PC-9 (cell line): ENCODE measurements around the gene CD200. TPM values are rescaled to one million over a fixed set of nuclear protein-coding genes. Genes with fewer than 3 reads are reported as not detected.
A peak's percentile ranks its signal among the peaks of the same experiment; 100 is the strongest.
"Not testable (repeated sequence)": the region's sequence is repeated elsewhere in the genome, so short reads cannot be mapped to it uniquely, and the experiment has no call there.

Experiments used
- BruUV-seq: library from RNA; stranded (reverse); fragments of 400-500 nt; replicated peaks from 2 replicates; lab custom pipeline; 2021; lab: Mats Ljungman, UMichigan
- CTCF ChIA-PET: fragments of 300-600 bp; sonication (Branson Sonifier 250); formaldehyde crosslinking; loops from one replicate; lab custom pipeline; 2022; ENCODE audit warnings: antibody characterized with exemption; lab: Charles Lee
- POLR2A ChIA-PET: fragments of 300-600 bp; sonication (Branson Sonifier 250); formaldehyde crosslinking; loops from one replicate; lab custom pipeline; 2022; ENCODE audit warnings: antibody characterized with exemption; ENCODE audit not compliant: unreplicated experiment; lab: Charles Lee
- DNase-seq, 2 experiments: peaks; one replicate each; pipeline versions ENCODE4 v3.0.0 to v3.0.0-alpha.2; 2015 to 2022; ENCODE audit warnings: mixed read lengths in 1 of 2
- H2AFZ ChIP-seq: fragments of 200-600 bp; sonication (generic); 2 replicates; pipeline ENCODE4 v1.8.1; 2017; ENCODE audit warnings: antibody characterized with exemption
- H3F3A ChIP-seq: fragments of 200-600 bp; sonication (generic); 2 replicates; pipeline ENCODE4 v1.8.1; 2017; ENCODE audit warnings: antibody characterized with exemption, mild to moderate bottlenecking, low read depth; ENCODE audit not compliant: insufficient read depth
- H3K27ac ChIP-seq: fragments of 200-600 bp; sonication (generic); 2 replicates; pipeline ENCODE4 v1.6.1; 2016; ENCODE audit warnings: mixed run types
- H3K27me3 ChIP-seq: fragments of 200-600 bp; sonication (generic); 2 replicates; pipeline ENCODE4 v1.6.1; 2016; ENCODE audit warnings: low read depth, mixed run types; ENCODE audit not compliant: insufficient read depth
- H3K36me3 ChIP-seq: fragments of 200-600 bp; sonication (generic); 2 replicates; pipeline ENCODE4 v1.6.1; 2016; ENCODE audit warnings: low read depth, mixed run types
- H3K4me1 ChIP-seq: fragments of 200-600 bp; sonication (generic); replicated peaks from 2 replicates; pipeline ENCODE4 v1.6.1; 2016; ENCODE audit warnings: mixed run types; ENCODE audit not compliant: insufficient read depth
- H3K4me2 ChIP-seq: fragments of 200-600 bp; sonication (generic); 2 replicates; pipeline ENCODE4 v1.6.1; 2017; ENCODE audit warnings: mixed run types
- H3K4me3 ChIP-seq: fragments of 200-600 bp; sonication (generic); 2 replicates; pipeline ENCODE4 v1.6.1; 2016; ENCODE audit warnings: mixed run types
- H3K79me2 ChIP-seq: fragments of 200-600 bp; sonication (generic); 2 replicates; pipeline ENCODE4 v1.6.1; 2017; ENCODE audit warnings: low read depth, mixed run types
- H3K9me2 ChIP-seq: fragments of 200-600 bp; sonication (generic); 2 replicates; pipeline ENCODE4 v1.8.1; 2017; ENCODE audit warnings: mild to moderate bottlenecking; ENCODE audit not compliant: insufficient read depth
- H3K9me3 ChIP-seq: fragments of 200-600 bp; sonication (generic); 2 replicates; pipeline ENCODE4 v1.8.1; 2016; ENCODE audit warnings: low read depth; ENCODE audit not compliant: insufficient read depth
- H4K20me1 ChIP-seq: fragments of 200-600 bp; sonication (generic); 2 replicates; pipeline ENCODE4 v1.8.1; 2017; ENCODE audit not compliant: insufficient read depth
- CTCF ChIP-seq: fragments of 200-600 bp; sonication (generic); conservative IDR thresholded peaks from 2 replicates; pipeline ENCODE4 v1.6.1; 2017; ENCODE audit warnings: mixed run types, antibody characterized with exemption, mild to moderate bottlenecking, moderate library complexity
- EZH2 ChIP-seq: fragments of 200-600 bp; sonication (generic); IDR thresholded peaks from 2 replicates; pipeline ENCODE4 v1.8.0; 2017; ENCODE audit warnings: antibody characterized with exemption, low read depth
- intact Hi-C: fragments of 100-400 bp; cut with micrococcal nuclease; formaldehyde crosslinking; loops from one replicate; pipeline ENCODE4 v1.10.0; 2022; ENCODE audit not compliant: unreplicated experiment
- total RNA-seq: library from RNA; stranded (reverse); gene quantifications from 2 replicates; pipeline ENCODE4 v1.2.3, GENCODE V29; 2021

The CD200 gene
- total RNA-seq, 1 experiment from 2014 or later: 4.0 TPM

GRCh38 chr3:112401617-112402016 is 68.7 kb downstream of the CD200 start:
- no TSS peak for BruUV-seq
- Histone ChIP-seq H3K27me3 (no peaks in the 10 kb centered on the region), H4K20me1 (no peaks in the 10 kb centered on the region), H2AFZ (no peak overlapping the region), H3F3A (no peaks in the 10 kb centered on the region), H3K79me2 (no peaks in the 10 kb centered on the region), H3K4me1 (no peaks in the 10 kb centered on the region), H3K27ac (no peak overlapping the region), H3K4me3 (no peak overlapping the region), H3K9me2 (no peaks in the 10 kb centered on the region), H3K9me3 (no peaks in the 10 kb centered on the region), H3K36me3 (no peaks in the 10 kb centered on the region), H3K4me2 (no peak overlapping the region)
- TF ChIP-seq EZH2 (no peak), CTCF (no peak)
- ChIA-PET CTCF (no interaction called here), POLR2A (interaction anchor here (0.9 kb wide), 1 partner anchor 1070 kb away, joined by 3 read pairs; no protein-coding TSS in a partner anchor)
- no peak for DNase-seq
- intact Hi-C loops: no loop called here

GRCh38 chr3:112403103-112403502 is 70.1 kb downstream of the CD200 start:
- H3K9me3 ChIP-seq: no peaks in the 10 kb centered on the region
- 0 out of 2 replicates have a peak overlapping the region, but pooled peaks have one; percentile 11 for H2AFZ ChIP-seq
- H3K4me3 ChIP-seq: no peak overlapping the region
- no peaks in the 10 kb centered on the region for H3K36me3 ChIP-seq
- H3K27me3 ChIP-seq: no peaks in the 10 kb centered on the region
- DNase-seq: no peak
- CTCF ChIA-PET: no interaction called here
- H4K20me1 ChIP-seq: no peaks in the 10 kb centered on the region
- TF ChIP-seq CTCF (no peak), EZH2 (no peak)
- H3K27ac ChIP-seq: no peak overlapping the region
- POLR2A ChIA-PET: interaction anchor here (0.6 kb wide), 1 partner anchor 38 kb away, joined by 6 read pairs; no protein-coding TSS in a partner anchor
- H3K4me1 ChIP-seq: no peaks in the 10 kb centered on the region
- H3K9me2 ChIP-seq: no peaks in the 10 kb centered on the region
- BruUV-seq: no TSS peak
- H3F3A ChIP-seq: no peaks in the 10 kb centered on the region
- intact Hi-C loops: no loop called here
- no peak overlapping the region for H3K4me2 ChIP-seq
- no peaks in the 10 kb centered on the region for H3K79me2 ChIP-seq

- H3K4me3 ChIP-seq, intact Hi-C loops, H3K4me2 ChIP-seq, H4K20me1 ChIP-seq, H3K9me2 ChIP-seq, DNase-seq, H3F3A ChIP-seq, H3K36me3 ChIP-seq, H3K27ac ChIP-seq, CTCF ChIA-PET, H3K9me3 ChIP-seq, H2AFZ ChIP-seq, H3K79me2 ChIP-seq, BruUV-seq, H3K27me3 ChIP-seq, H3K4me1 ChIP-seq: not testable (repeated sequence)
- POLR2A ChIA-PET: interaction anchor here (0.6 kb wide), 1 partner anchor 14 kb away, joined by 4 read pairs; no protein-coding TSS in a partner anchor
Observed at GRCh38 chr3:112404924-112405549, 72.1 kb downstream of the CD200 start.
